Colonic mucosa (tissue), 4 donors: ENCODE results near the gene ARMC9. TPM values are rescaled to one million over a fixed set of nuclear protein-coding genes. Genes with fewer than 3 reads are reported as not detected.

Experiments
- DNase-seq: peaks from one replicate; pipeline ENCODE4 v3.0.0-alpha.2; 2020
- H3K27ac ChIP-seq: fragments of 200-600 bp; one replicate; pipeline ENCODE4 v1.8.0; 2021
- H3K27me3 ChIP-seq: fragments of 200-600 bp; one replicate; pipeline ENCODE4 v1.8.0; 2021
- H3K36me3 ChIP-seq: fragments of 200-600 bp; one replicate; pipeline ENCODE4 v1.8.0; 2021
- H3K4me1 ChIP-seq: fragments of 200-600 bp; one replicate; pipeline ENCODE4 v1.8.0; 2021; ENCODE audit warnings: mild to moderate bottlenecking
- H3K4me3 ChIP-seq: fragments of 200-600 bp; one replicate; pipeline ENCODE4 v1.8.0; 2021
- H3K9ac ChIP-seq, 2 donors: one replicate each; pipeline ENCODE4 v1.7.0; 2013; ENCODE audit warnings: control low read depth in 2 of 2, low read depth in 2 of 2, low read length in 2 of 2
- H3K9me3 ChIP-seq: fragments of 200-600 bp; one replicate; pipeline ENCODE4 v1.8.0; 2021
- intact Hi-C: fragments of 100-400 bp; cut with DNase I; formaldehyde crosslinking; loops from one replicate; pipeline ENCODE4 v1.14.1; 2022
- total RNA-seq, 2 donors: library from RNA; stranded (reverse); fragmentation: NEBNext Ultra II Directional in 1 of 2; extraction: Animal tissue kit (Norgen Biotek cat#: 25700) in 1 of 2; gene quantifications; one replicate each; pipeline ENCODE4 v1.2.1, GENCODE V29; 2021
- TF ChIP-seq, protein P1 (sequence below): fragments of 200-600 bp; IDR thresholded peaks from one replicate; pipeline ENCODE4 v1.8.0; 2022; ENCODE audit warnings: antibody characterized with exemption, mild to moderate bottlenecking
- donor health status: healthy.
- donor health status: DM: no; HTN: no; CAD: no.
- donor health status: DM: no; HTN: no; CAD: no.

Gene ARMC9
- total RNA-seq, 2 donors from 2014 or later = 9.8 to 17.2 TPM

- no peaks in the 10 kb centered on the region for H3K9me3 ChIP-seq
- no peaks in the 10 kb centered on the region for H3K4me1 ChIP-seq
- DNase-seq = no peak
- TF ChIP-seq, protein P1, sequence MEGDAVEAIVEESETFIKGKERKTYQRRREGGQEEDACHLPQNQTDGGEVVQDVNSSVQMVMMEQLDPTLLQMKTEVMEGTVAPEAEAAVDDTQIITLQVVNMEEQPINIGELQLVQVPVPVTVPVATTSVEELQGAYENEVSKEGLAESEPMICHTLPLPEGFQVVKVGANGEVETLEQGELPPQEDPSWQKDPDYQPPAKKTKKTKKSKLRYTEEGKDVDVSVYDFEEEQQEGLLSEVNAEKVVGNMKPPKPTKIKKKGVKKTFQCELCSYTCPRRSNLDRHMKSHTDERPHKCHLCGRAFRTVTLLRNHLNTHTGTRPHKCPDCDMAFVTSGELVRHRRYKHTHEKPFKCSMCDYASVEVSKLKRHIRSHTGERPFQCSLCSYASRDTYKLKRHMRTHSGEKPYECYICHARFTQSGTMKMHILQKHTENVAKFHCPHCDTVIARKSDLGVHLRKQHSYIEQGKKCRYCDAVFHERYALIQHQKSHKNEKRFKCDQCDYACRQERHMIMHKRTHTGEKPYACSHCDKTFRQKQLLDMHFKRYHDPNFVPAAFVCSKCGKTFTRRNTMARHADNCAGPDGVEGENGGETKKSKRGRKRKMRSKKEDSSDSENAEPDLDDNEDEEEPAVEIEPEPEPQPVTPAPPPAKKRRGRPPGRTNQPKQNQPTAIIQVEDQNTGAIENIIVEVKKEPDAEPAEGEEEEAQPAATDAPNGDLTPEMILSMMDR = no peak
- H3K36me3 ChIP-seq = no peaks in the 10 kb centered on the region
- no peak overlapping the region for H3K9ac ChIP-seq
- intact Hi-C loops = no loop called here
- no peak overlapping the region for H3K4me3 ChIP-seq
- no peak overlapping the region for H3K27ac ChIP-seq
- H3K27me3 ChIP-seq = no peaks in the 10 kb centered on the region
Measured at GRCh38 chr2:231277962-231278361, 79.5 kb downstream of the ARMC9 start.

DNA sequence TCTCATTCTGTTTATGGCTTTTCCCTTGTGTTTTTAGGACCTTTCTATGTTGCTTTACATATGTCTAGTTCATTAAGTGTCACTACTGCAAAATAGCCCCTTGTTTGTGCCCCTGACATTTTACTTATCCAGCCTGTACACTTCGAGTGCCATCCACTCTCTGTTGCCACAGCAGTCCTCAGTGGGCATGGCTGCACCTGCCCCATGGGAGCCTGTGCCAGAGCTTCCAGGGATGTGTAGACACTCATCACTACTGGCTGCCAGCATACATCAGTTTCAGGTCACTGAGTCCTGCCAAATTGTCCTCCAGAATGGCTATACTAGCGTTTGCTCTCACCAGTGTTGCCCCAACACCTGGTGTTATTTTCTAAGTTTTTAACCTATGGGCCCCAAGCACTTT is 80.4 kb downstream of the ARMC9 start:
- H3K27ac ChIP-seq = no peak overlapping the region
- no peaks in the 10 kb centered on the region for H3K4me1 ChIP-seq
- DNase-seq = no peak
- no peak overlapping the region for H3K4me3 ChIP-seq
- no peaks in the 10 kb centered on the region for H3K36me3 ChIP-seq
- no peaks in the 10 kb centered on the region for H3K9me3 ChIP-seq
- H3K27me3 ChIP-seq = no peaks in the 10 kb centered on the region
- H3K9ac ChIP-seq = no peak overlapping the region
- intact Hi-C loops = no loop called here
- TF ChIP-seq, protein P1 = no peak

- H3K27me3 ChIP-seq = no peaks in the 10 kb centered on the region
- intact Hi-C loops = no loop called here
- no peak overlapping the region for H3K9ac ChIP-seq
- H3K36me3 ChIP-seq = no peaks in the 10 kb centered on the region
- TF ChIP-seq, protein P1 = no peak
- no peak overlapping the region for H3K27ac ChIP-seq
- no peaks in the 10 kb centered on the region for H3K4me1 ChIP-seq
- no peaks in the 10 kb centered on the region for H3K9me3 ChIP-seq
- no peak for DNase-seq
- no peak overlapping the region for H3K4me3 ChIP-seq
Measured at GRCh38 chr2:231280846-231281245, 82.4 kb downstream of the ARMC9 start.

DNA sequence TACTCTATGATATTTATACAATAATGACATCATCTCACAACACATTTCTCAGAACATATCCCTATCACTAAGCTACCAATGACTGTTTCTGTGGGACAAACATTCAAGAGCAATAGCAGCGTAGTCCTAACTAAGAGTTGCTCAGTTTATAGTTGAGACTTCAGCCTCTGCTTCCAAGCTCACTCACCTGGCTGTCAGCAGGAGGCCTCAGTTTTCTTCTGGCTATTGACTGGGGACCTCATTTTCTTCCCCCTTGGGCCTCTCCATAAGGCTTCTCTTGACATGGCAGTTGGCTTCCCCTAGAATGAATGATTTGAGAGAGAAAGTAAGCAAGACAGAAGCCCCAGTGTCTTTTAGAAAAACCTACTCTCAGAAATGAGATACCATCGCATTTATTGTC is 85.9 kb downstream of the ARMC9 start:
- H3K9ac ChIP-seq = no peak overlapping the region
- H3K9me3 ChIP-seq = no peaks in the 10 kb centered on the region
- TF ChIP-seq, protein P1 = no peak
- no peaks in the 10 kb centered on the region for H3K27me3 ChIP-seq
- intact Hi-C loops = no loop called here
- H3K4me3 ChIP-seq = no peak overlapping the region
- DNase-seq = no peak
- H3K4me1 ChIP-seq = no peaks in the 10 kb centered on the region
- no peak overlapping the region for H3K27ac ChIP-seq
- no peaks in the 10 kb centered on the region for H3K36me3 ChIP-seq

- no peaks in the 10 kb centered on the region for H3K9me3 ChIP-seq
- H3K27ac ChIP-seq = no peak overlapping the region
- intact Hi-C loops = no loop called here
- TF ChIP-seq, protein P1 = no peak
- H3K4me1 ChIP-seq = no peaks in the 10 kb centered on the region
- no peaks in the 10 kb centered on the region for H3K36me3 ChIP-seq
- no peaks in the 10 kb centered on the region for H3K27me3 ChIP-seq
- H3K4me3 ChIP-seq = no peak overlapping the region
- no peak for DNase-seq
- no peak overlapping the region for H3K9ac ChIP-seq
Measured at GRCh38 chr2:231286964-231287363, 88.5 kb downstream of the ARMC9 start.

- DNase-seq = no peak
- intact Hi-C loops = no loop called here
- TF ChIP-seq, protein P1 = no peak
- no peak overlapping the region for H3K27ac ChIP-seq
- H3K27me3 ChIP-seq = no peaks in the 10 kb centered on the region
- no peaks in the 10 kb centered on the region for H3K9me3 ChIP-seq
- H3K9ac ChIP-seq = no peak overlapping the region
- H3K4me3 ChIP-seq = no peak overlapping the region
- H3K4me1 ChIP-seq = peaks cover 2% of the 10 kb centered on the region
- H3K36me3 ChIP-seq = no peaks in the 10 kb centered on the region
Measured at GRCh38 chr2:231287696-231288095, 89.3 kb downstream of the ARMC9 start.
